Heart left ventricle (tissue), 16 donors: ENCODE results near the gene UPK1A. TPM values are rescaled to one million over a fixed set of nuclear protein-coding genes. Genes with fewer than 3 reads are reported as not detected.
"Not testable (repeated sequence)": the region's sequence is repeated elsewhere in the genome, so short reads cannot be mapped to it uniquely, and the experiment has no call there.

Source experiments
- ATAC-seq, 4 donors: fragments of 200-7000 bp; cut with Tn5 transposase; one replicate each; pipeline ENCODE4 v1.9.1; 2020 to 2022; ENCODE audit warnings: moderate library complexity in 4 of 4, mild to moderate bottlenecking in 3 of 4, moderate number of reproducible peaks in 1 of 4
- DNase-seq, 5 donors: peaks; one replicate each; pipeline ENCODE4 v3.0.0-alpha.2; 2020
- H3K27ac ChIP-seq, 12 donors: fragments of 200-600 bp; sonication (generic) in 4 of 12; one replicate each; pipeline versions ENCODE4 v1.5.0 to v1.8.0; 2016 to 2022; ENCODE audit warnings: mild to moderate bottlenecking in 2 of 12
- H3K27me3 ChIP-seq, 9 donors: fragments of 200-600 bp; sonication (generic) in 2 of 9; one replicate each; pipeline versions ENCODE4 v1.5.1 to v1.8.0; 2016 to 2022; ENCODE audit warnings: mild to moderate bottlenecking in 3 of 9
- H3K36me3 ChIP-seq, 9 donors: fragments of 200-600 bp; sonication (generic) in 2 of 9; one replicate each; pipeline versions ENCODE4 v1.5.0 to v1.8.0; 2018 to 2022; ENCODE audit warnings: mild to moderate bottlenecking in 2 of 9
- H3K4me1 ChIP-seq, 12 donors: fragments of 200-600 bp; sonication (generic) in 4 of 12; one replicate each; pipeline versions ENCODE4 v1.5.0 to v1.8.0; 2016 to 2022; ENCODE audit warnings: mild to moderate bottlenecking in 3 of 12
- H3K4me3 ChIP-seq, 12 donors: fragments of 200-600 bp; sonication (generic) in 4 of 12; one replicate each; pipeline versions ENCODE4 v1.5.0 to v1.8.0; 2017 to 2022; ENCODE audit warnings: mild to moderate bottlenecking in 9 of 12, moderate library complexity in 4 of 12
- H3K9me3 ChIP-seq, 12 donors: fragments of 200-600 bp; sonication (generic) in 4 of 12; one replicate each; pipeline versions ENCODE4 v1.5.0 to v1.8.0; 2016 to 2022; ENCODE audit warnings: mild to moderate bottlenecking in 1 of 12
- CTCF ChIP-seq, 12 donors: fragments of 200-600 bp; sonication (generic) in 4 of 12; IDR thresholded peaks; one replicate each; pipeline versions ENCODE4 v1.5.0 to v1.8.0; 2018 to 2022; ENCODE audit warnings: antibody characterized with exemption in 12 of 12, mild to moderate bottlenecking in 5 of 12
- POLR2A ChIP-seq, 2 donors: fragments of 450-650 bp; IDR thresholded peaks; one replicate each; pipeline ENCODE4 v1.6.1; 2017; ENCODE audit warnings: antibody characterized with exemption in 2 of 2, mild to moderate bottlenecking in 2 of 2, moderate library complexity in 2 of 2
- WGBS, 4 donors: extraction: QIAGEN DNeasy Blood & Tissue Kit in 2 of 4; methylation state at CpG; one replicate each; pipeline versions ENCODE4 v1.1.5 to v1.1.7; 2013 to 2018; 5-methylcytosine and 5-hydroxymethylcytosine counted together
- intact Hi-C, 10 donors: fragments of 100-400 bp; cut with DNase I; formaldehyde crosslinking; loops; one replicate each; pipeline versions ENCODE4 v1.11.1 to v1.14.2; 2022
- polyA plus RNA-seq, 2 donors: library from polyadenylated mRNA; stranded (reverse); fragments of 200-250 nt; gene quantifications; one replicate each; pipeline ENCODE4 v1.2.3, GENCODE V29; 2013
- total RNA-seq, 9 donors: library from RNA; depleted of rRNA in 2 of 9; stranded (reverse); fragments of >200 nt in 2 of 9; fragmentation: NEBNext Ultra II Directional in 3 of 9; extraction: Animal tissue kit (Norgen Biotek cat#: 25700) in 3 of 9; gene quantifications; one replicate each; pipeline versions ENCODE4 v1.1.0 to v1.2.4, GENCODE V29; 2016 to 2023
- donor health status: ischemic (EF 13 %, LVEDD 7.1; RV severe dilation, severe dysfunction).
- donor health status: healthy with polysubstance abuse.
- donor health status: DM: no; HTN: yes; CAD: no.
- donor health status: DM: no; HTN: no; CAD: no.
- donor health status: ischemic (EF 25% LVEDD 6.9; RV normal size, moderate dysfunction).
- donor health status: ischemic (EF 25% LVEDD 5.7; RV mildly dilated, moderate dysfunction).
- donor health status: healthy.
- donor health status: DM: yes; HTN: yes; CAD: no.
- donor health status: ischemic (EF 35%, LVEDD 5.7; RV mildly dilated, moderate dysfunction).
- donor health status: nonischemic (EF 11% LVEDD 7.7; RV severe dilation, severe dysfunction).
- donor health status: DM: yes; HTN: yes; CAD: no.
- donor health status: PGD.
- donor health status: ischemic (EF 29% LVEDD 5.4; RV normal size, mild dysfunction).
- donor health status: nonischemic (EF 23%, LVEDD 6.1; RV moderate dilation, normal function).

The UPK1A gene
- total and polyA plus RNA-seq, 11 donors = not detected

- TF ChIP-seq CTCF (IDR thresholded peaks at IDR 0.05) (no peak), POLR2A (IDR thresholded peaks at IDR 0.05) (no peak)
- 47 to 61% (median 59%) methylated on average over 4 of the region's 4 CpGs for WGBS, 4 donors
- DNase-seq = no peak
- no peak for ATAC-seq
- Histone ChIP-seq H3K27me3 (no peaks in the 10 kb centered on the region), H3K9me3 (no peaks in the 10 kb centered on the region), H3K4me3 (no peak overlapping the region), H3K36me3 (no peaks in the 10 kb centered on the region), H3K27ac (no peak overlapping the region), H3K4me1 (peaks cover 0 to 4% (median 0%) of the 10 kb centered on the region in 12 donors)
- intact Hi-C loops = loop anchor here in 5 of 10 donors (5.0 to 10.0 kb wide), 5 partner anchors 132 to 247 kb away; partner anchors contain the start of gene LRFN3 (in 2 of the 5)
These were observed 23.5 kb downstream of the UPK1A start for GRCh38 chr19:35689836-35690235.

GRCh38 chr19:35691106-35691505 is 24.8 kb downstream of the UPK1A start:
- 93 to 95% (median 94%) methylated on average over 22 to 37 of the region's 37 CpGs for WGBS, 4 donors
- H3K4me3 ChIP-seq, H3K9me3 ChIP-seq, H3K27ac ChIP-seq, H3K4me1 ChIP-seq, ATAC-seq, DNase-seq, H3K36me3 ChIP-seq, H3K27me3 ChIP-seq: not testable (repeated sequence)
- intact Hi-C loops = loop anchor here in 5 of 10 donors (5.0 to 10.0 kb wide), 5 partner anchors 131 to 246 kb away; partner anchors contain the start of gene LRFN3 (in 2 of the 5)

- Histone ChIP-seq H3K36me3 (no peaks in the 10 kb centered on the region), H3K4me3 (no peak overlapping the region), H3K27me3 (no peaks in the 10 kb centered on the region), H3K27ac (no peak overlapping the region), H3K4me1 (peaks cover 0 to 4% (median 0%) of the 10 kb centered on the region in 12 donors), H3K9me3 (no peaks in the 10 kb centered on the region)
- TF ChIP-seq CTCF (IDR thresholded peaks at IDR 0.05) (no peak), POLR2A (IDR thresholded peaks at IDR 0.05) (no peak)
- WGBS, 4 donors = 70 to 84% (median 82%) methylated on average over 6 to 11 of the region's 11 CpGs
- DNase-seq (peak in 1 of 5 donors; percentile 65), ATAC-seq (no peak)
- intact Hi-C loops = loop anchor here in 7 of 10 donors (2.0 to 10.0 kb wide), 8 partner anchors 25 to 245 kb away; partner anchors contain the start of gene LRFN3 (in 2 of the 7)
These were observed 25.7 kb downstream of the UPK1A start for GRCh38 chr19:35692010-35692409.

GRCh38 chr19:35693422-35693821 is 27.1 kb downstream of the UPK1A start:
- TF ChIP-seq POLR2A (IDR thresholded peaks at IDR 0.05) = no peak
- no peak for TF ChIP-seq CTCF (IDR thresholded peaks at IDR 0.05)
- peak in 1 of 4 donors; percentile 6 for ATAC-seq
- DNase-seq = no peak
- Histone ChIP-seq H3K27me3 (no peaks in the 10 kb centered on the region), H3K27ac (no peak overlapping the region), H3K4me1 (peaks cover 0 to 4% (median 0%) of the 10 kb centered on the region in 12 donors), H3K9me3 (no peaks in the 10 kb centered on the region), H3K4me3 (no peak overlapping the region), H3K36me3 (no peaks in the 10 kb centered on the region)
- 13 to 15% (median 14%) methylated on average over 8 of the region's 8 CpGs for WGBS, 4 donors
- intact Hi-C loops = loop anchor here in 8 of 10 donors (1.0 to 10.0 kb wide), 9 partner anchors 23 to 244 kb away; partner anchors contain the start of gene LRFN3 (in 2 of the 8)
